ENCODE results near the gene MKNK1.

MKNK1 gene

GRCh38 chr1:46513536-46513935, 90.5 kb downstream of the MKNK1 start:
- DNase-seq (ENCODE audit: low read depth): no peak
- TF ChIP-seq CTCF (IDR thresholded peaks at IDR 0.05; ENCODE audit: control insufficient read depth, insufficient read depth, low read depth, low read length, missing control alignments): no peak
- no peak overlapping the region for H3K4me3 ChIP-seq (ENCODE audit: control insufficient read depth, low read depth, low read length)

GRCh38 chr1:46512792-46513190, 91.3 kb downstream of the MKNK1 start:
- no peak for DNase-seq (ENCODE audit: low read depth)
- H3K4me3 ChIP-seq (ENCODE audit: control insufficient read depth, low read depth, low read length): no peak overlapping the region
- TF ChIP-seq CTCF (IDR thresholded peaks at IDR 0.05; ENCODE audit: control insufficient read depth, insufficient read depth, low read depth, low read length, missing control alignments): no peak

GRCh38 chr1:46512135-46512791, 91.8 kb downstream of the MKNK1 start:
- DNase-seq (ENCODE audit: low read depth): no peak
- no peak for TF ChIP-seq CTCF (IDR thresholded peaks at IDR 0.05; ENCODE audit: control insufficient read depth, insufficient read depth, low read depth, low read length, missing control alignments)
- H3K4me3 ChIP-seq (ENCODE audit: control insufficient read depth, low read depth, low read length): no peak overlapping the region

- TF ChIP-seq CTCF (IDR thresholded peaks at IDR 0.05; ENCODE audit: control insufficient read depth, insufficient read depth, low read depth, low read length, missing control alignments): no peak
- DNase-seq (ENCODE audit: low read depth): no peak
- H3K4me3 ChIP-seq (ENCODE audit: control insufficient read depth, low read depth, low read length): no peak overlapping the region
Measured at GRCh38 chr1:46510998-46511365, 93.1 kb downstream of the MKNK1 start.

- H3K4me3 ChIP-seq (ENCODE audit: control insufficient read depth, low read depth, low read length): no peak overlapping the region
- DNase-seq (ENCODE audit: low read depth): no peak
- no peak for TF ChIP-seq CTCF (IDR thresholded peaks at IDR 0.05; ENCODE audit: control insufficient read depth, insufficient read depth, low read depth, low read length, missing control alignments)
Measured at GRCh38 chr1:46510341-46510997, 93.6 kb downstream of the MKNK1 start.

- no peak overlapping the region for H3K4me3 ChIP-seq (ENCODE audit: control insufficient read depth, low read depth, low read length)
- TF ChIP-seq CTCF (IDR thresholded peaks at IDR 0.05; ENCODE audit: control insufficient read depth, insufficient read depth, low read depth, low read length, missing control alignments): no peak
- no peak for DNase-seq (ENCODE audit: low read depth)
Measured at GRCh38 chr1:46508757-46509156, 95.3 kb downstream of the MKNK1 start.

Data from AG09309 (cell line).